NCI-H345 treated with DMSO at 0.1 percent for 48 hours (cell line): ENCODE data around the gene RIMBP2.

ENCODE experiments used
- DNase-seq: peaks from one replicate; lab custom pipeline; 2025; ENCODE audit not compliant: unreplicated experiment; lab: John Stamatoyannopoulos, UW

RIMBP2 gene

GRCh38 chr12:130685250-130685787, 30.8 kb downstream of the RIMBP2 start:
- no peak for DNase-seq

DNA sequence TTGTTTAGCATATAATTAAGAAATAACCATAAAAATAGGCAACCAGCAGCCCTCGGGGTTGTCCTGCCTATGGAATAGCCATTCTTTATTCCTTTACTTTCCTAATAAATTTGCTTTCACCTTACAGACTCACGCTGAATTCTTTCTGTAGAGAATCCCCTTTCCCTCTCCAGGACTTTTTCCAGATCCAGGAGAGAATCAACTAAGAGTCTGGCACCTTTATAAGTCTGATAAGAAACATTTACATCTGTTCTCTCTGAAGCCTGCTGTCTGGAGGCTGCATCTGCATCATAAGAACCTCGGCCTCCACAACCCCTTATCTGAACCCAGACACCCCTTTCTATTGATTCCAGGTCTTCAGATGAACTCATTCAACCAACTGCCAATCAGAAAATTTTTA, 32.3 kb downstream of the RIMBP2 start:
- DNase-seq, result no peak

- no peak for DNase-seq
These were observed 33.0 kb downstream of the RIMBP2 start for GRCh38 chr12:130683080-130683479.

- no peak for DNase-seq
These were observed 35.6 kb downstream of the RIMBP2 start for GRCh38 chr12:130680451-130680990.

GRCh38 chr12:130677957-130678558, 38.0 kb downstream of the RIMBP2 start:
- DNase-seq, result no peak

DNA sequence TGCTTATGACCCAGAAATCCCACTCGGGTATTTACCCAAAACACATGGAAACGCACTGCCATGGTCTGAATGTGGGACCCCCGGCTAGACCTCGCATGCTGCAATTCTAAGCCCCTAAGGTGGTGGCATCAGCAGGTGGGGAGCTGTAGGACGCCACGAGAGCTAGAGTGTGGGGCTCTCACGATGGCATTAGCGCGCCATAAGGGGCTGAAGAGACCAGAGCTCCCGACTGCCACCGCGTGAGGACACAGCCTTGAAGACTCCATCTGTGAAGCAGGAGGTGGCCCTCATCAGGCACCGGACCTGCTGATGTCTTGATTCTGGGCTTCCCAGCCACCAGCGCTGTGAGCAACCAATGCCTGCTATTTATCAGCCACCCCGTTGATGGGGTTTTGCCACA, 40.3 kb downstream of the RIMBP2 start:
- no peak for DNase-seq

DNA sequence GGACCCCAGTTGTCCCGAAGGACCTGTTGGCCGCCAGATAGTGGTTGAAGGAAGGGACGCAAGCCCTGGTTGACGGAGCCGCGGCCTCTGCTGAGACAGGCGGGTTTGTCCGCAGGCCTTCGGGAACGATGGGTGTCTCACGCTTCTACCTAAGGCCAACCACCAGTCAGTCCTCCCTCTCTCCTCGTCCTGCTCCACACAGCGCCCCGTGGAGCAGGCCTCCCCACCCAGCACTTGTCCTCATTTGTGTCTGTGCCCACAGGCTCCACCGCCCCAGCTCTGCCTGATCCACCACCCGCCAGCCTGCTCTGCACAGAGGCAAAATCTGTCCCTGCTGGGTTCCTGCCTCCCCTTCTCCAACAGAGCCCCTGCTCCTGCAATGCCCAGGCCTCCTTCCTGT, 41.0 kb downstream of the RIMBP2 start:
- no peak for DNase-seq

GRCh38 chr12:130674676-130675075, 41.4 kb downstream of the RIMBP2 start:
- no peak for DNase-seq

- no peak for DNase-seq
These were observed 42.9 kb downstream of the RIMBP2 start for GRCh38 chr12:130673036-130673705.

GRCh38 chr12:130672089-130672820, 43.8 kb downstream of the RIMBP2 start:
- no peak for DNase-seq

- no peak for DNase-seq
These were observed 44.5 kb downstream of the RIMBP2 start for GRCh38 chr12:130671556-130671955.

DNA sequence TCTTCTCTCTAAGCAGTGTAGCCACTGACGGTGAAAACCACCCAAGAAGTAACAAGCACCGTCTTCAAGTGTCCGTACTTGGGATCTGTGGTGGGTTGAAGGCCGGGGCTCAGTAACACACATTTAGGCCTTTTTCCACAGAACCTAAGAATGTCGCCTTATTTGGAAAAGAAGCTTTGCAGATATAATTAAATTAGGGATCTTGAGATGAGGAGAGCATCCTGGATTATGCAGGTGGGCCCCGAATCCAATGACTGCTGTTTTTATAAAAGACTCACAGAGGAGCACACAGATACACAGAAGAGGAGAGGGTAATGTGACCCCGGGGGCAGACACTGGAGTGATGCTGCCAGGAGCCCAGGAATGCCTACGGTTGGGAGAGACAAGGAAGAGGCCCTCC, 46.3 kb downstream of the RIMBP2 start:
- no peak for DNase-seq

DNA sequence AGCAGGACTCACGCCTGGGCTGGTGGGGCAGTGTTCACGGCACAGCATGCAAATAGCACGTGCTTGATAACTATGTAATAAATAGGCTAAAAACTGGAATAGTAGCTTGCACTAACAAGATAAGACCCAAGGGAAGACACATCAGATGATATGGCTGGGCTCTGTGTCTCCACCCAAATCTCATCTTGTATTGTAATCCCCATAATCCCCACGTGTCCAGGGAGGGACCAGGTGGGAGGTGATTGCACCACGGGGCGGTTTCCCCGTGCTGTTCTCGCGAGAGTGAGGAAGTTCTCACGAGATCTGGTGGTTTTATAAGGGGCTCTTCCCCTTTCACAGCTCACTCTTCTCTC, 46.9 kb downstream of the RIMBP2 start:
- DNase-seq, result no peak

- no peak for DNase-seq
These were observed 47.6 kb downstream of the RIMBP2 start for GRCh38 chr12:130668286-130669204.

DNA sequence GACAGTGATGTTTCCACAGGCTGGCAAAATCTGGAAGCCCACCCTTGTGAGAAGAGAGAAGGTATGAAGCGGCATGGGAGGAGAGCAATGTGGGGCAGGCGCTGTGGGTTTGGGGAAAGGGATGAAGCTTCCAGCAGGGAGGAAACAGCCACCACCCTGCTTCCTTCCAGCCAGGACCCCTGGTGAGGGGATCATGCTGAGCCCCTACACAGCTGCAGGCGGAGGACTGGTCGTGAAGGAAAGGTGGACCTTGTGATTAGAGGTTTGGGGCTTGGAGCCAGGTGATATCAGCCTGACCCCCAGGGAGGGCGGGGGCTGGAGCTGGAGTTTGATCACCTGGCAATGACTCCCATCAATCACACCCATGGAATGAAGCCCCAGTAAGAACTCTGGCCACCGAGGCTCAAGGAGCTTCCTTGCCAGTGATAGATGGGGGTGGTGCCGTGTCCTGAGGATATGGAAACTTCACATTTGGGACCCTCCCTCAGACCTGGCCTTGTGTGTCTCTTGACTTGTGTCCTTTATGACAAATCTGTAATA, 48.6 kb downstream of the RIMBP2 start:
- peak; percentile 37 for DNase-seq

DNA sequence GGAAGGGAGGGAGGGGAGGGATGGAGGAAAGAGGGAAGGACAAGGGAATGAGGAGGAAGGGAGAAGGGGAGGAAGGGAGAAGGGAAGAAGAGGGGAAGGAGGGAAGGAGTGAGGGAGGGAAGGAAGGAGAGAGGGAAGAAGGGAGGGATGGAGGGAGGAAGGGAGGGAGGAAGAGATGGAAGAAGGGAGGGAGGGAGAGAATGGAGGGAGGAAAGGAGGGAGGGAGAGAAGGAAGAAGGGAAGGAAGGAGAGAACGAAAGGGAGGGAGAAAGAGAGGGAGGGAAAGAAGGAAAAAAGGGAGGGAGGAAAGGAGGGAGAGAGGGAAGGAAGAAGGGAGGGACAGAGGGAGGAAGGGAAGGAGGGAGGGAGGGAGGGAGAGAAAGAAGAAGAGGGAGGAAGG, 49.5 kb downstream of the RIMBP2 start:
- DNase-seq, result no peak

DNA sequence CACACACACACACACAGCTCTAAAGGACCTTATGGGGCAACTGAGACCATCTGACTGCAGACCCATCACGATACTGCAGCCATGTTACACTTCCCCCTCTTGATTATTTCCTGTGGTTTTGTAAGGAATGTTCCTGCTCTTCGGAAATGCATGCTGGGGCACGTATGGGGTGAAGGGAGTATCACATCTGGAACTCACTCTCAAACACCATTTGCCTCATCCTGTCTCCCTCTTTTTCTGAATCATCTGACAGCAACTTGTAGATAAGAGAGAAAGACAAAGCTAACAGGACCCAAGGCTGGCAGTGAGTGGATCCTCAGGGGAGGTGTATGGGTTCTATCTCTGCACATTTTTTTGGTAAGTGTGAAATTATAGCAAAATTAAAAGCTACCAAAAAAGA, 50.3 kb downstream of the RIMBP2 start:
- DNase-seq, result no peak

DNA sequence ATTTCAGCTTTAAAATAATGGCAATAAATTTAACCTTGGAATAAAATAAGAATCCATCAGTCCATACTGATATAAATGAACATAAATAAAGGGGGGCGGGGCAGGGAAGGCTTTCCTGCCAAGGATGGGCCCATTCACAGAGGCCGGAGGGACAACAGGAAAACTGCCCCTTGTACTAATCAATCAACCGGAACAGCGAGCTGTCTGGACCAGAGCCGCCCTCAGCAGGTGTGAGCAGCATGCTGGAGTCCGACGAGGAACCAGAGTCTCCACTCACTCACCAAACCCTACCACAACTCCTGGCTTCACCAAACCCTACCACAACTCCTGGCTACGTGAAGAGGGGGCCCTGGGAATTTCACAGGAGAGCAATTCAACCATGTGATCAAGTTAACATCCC, 51.3 kb downstream of the RIMBP2 start:
- DNase-seq, result no peak

DNA sequence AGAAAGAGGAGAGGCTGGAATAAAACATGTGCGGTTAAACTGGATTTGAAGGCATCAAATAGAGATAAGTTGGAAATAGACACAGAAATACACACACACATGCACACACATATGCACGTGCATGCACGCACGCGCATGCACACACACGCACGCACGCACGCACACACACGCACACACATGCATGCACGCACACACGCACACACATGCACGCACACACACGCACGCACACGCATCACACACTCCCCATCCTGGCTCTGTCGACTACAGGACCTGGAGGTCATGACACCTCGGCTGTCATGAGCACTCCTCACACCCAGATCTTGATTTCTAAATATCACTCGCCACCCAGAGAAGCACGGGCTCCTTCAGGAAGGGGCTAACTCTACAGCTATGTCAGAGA, 51.8 kb downstream of the RIMBP2 start:
- no peak for DNase-seq

GRCh38 chr12:130663514-130663913, 52.6 kb downstream of the RIMBP2 start:
- DNase-seq, result no peak
